ENCODE measurements around the gene ABCA4.

GRCh38 chr1:94120570-94120901, 412 bp downstream of the ABCA4 start:
- TF ChIP-seq POLR2A (IDR thresholded peaks at IDR 0.05; ENCODE audit: low read depth, low read length): no peak
- TF ChIP-seq POLR2AphosphoS5 (IDR thresholded peaks at IDR 0.05; ENCODE audit: low read depth, low read length): no peak
- TF ChIP-seq TAF1 (IDR thresholded peaks at IDR 0.05; ENCODE audit: borderline replicate concordance, low read depth, low read length): no peak
